OCI-M2 (cell line): ENCODE data around the gene TAX1BP1.

Source experiments
- DNase-seq: peaks from one replicate; lab custom pipeline; 2025; ENCODE audit not compliant: unreplicated experiment; lab: John Stamatoyannopoulos, UW

TAX1BP1 gene

DNA sequence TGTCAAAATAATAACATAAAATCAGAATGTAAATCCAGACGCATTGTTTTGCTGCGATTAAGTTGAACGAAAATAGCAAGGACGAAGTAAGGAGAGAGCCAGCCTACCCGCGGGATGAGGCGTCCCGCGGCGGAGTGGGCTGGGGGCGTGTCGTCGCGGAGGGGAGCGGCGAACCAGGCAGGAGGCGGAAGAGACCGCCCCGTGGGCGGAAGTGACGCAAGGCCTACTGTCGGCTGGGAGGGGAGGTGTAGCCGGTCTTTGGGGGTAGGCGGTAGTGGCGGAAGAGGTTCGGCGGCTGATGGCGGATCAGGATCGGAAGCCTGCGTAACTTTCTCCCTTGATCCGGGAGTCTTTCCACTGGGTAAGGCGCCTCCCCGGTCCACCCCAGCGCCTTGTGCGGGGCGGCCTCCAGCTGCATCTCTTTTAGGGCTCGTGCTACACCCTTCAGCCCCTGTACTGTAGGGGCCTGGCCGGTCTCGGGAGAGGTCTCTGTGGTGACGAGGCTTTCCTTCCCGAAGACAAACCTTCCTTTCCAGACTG is at the start of gene TAX1BP1:
TSS of gene TAX1BP1 (plus strand) at position 254 of the 540 bp plus-strand sequence. CDS start 8,363 bp downstream, outside the sequence.
- DNase-seq, result peak; percentile 89

DNA sequence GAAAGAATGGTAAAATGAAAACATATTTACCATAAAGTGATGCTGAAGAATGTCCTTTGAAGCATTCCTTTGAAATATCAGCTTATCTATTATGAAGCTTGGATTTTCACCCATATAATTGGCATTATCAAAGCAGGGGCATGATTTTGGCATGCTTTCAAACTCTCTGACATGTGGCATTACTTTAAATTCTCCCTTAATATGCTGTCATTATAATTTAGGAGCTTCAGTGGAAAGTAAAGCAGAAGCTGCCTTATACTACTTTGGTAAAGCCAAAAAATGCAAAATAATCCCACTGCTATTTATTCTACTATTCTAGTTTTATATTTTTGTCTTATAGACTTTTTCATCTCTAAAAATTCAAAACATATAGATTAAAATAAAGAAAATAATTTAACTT is 49.3 kb upstream of the TAX1BP1 start:
- DNase-seq, result no peak

DNA sequence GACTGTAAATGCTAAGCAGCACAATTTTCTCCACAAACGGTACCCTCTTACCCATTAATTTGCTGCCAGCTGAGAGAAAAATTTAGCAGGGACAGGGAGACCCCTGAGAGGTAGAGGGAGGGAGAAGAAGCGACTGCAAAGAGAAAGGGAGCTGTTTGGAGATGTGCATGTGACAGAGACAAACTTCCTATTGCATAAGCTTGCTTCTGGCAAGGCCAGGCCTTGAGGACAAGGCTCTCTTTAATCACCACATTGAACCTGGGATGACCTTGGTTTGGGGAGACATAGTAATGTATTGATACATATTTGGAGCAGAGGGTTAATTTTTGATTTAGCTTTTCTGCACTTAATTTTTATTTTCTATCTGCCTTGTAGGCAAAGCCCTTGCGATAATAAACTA is 46.2 kb upstream of the TAX1BP1 start:
- no peak for DNase-seq

DNA sequence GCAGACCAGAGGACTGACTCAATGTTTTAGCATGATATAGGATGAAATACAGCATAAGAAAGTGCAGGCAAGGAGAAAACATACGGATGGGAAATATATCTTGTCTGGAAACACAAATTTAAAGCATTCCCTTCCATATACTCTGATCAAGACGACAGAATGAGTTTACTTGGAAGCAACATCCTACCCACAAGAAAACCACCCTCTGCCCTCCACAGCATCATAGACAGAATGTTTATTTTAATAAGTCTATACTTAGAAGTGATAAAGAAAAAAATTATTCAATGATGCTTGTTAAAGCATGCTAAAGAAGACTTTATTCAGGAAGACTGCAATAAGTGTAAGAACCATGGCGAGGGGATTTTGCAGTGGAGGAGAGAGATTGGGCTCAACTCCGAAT is 44.9 kb upstream of the TAX1BP1 start:
- no peak for DNase-seq

DNA sequence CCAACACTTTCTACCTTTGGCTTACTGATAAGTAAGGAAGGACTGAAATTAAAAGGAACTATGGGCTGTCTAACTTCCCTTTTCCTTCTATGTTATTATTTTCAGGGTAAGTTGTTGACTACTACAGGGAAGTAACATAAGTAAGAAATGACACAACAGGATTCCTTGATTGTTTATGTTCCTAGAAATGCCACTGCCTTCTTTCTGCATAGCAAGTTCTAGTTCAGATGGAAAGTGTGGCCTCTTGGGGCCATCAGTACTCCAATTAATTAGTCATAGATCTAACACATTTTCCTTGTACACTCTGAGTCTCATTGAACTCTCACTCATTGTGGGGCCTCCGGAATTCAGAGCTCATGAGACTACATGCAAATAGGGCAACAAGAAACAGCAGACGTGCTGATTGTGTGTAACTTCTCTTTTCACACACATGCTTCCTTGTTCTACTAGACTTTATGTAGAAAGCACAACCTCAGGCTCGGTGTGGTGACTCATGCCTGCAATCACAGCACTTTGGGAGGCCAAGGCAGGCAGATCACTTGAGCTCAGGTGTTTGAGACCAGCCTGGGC is 42.0 kb upstream of the TAX1BP1 start:
- DNase-seq, result no peak

- DNase-seq, result no peak
Observed at GRCh38 chr7:27699751-27700150, 40.2 kb upstream of the TAX1BP1 start.

GRCh38 chr7:27700501-27700900 is 39.5 kb upstream of the TAX1BP1 start:
- no peak for DNase-seq

GRCh38 chr7:27703181-27703580 is 36.8 kb upstream of the TAX1BP1 start:
- DNase-seq, result no peak

DNA sequence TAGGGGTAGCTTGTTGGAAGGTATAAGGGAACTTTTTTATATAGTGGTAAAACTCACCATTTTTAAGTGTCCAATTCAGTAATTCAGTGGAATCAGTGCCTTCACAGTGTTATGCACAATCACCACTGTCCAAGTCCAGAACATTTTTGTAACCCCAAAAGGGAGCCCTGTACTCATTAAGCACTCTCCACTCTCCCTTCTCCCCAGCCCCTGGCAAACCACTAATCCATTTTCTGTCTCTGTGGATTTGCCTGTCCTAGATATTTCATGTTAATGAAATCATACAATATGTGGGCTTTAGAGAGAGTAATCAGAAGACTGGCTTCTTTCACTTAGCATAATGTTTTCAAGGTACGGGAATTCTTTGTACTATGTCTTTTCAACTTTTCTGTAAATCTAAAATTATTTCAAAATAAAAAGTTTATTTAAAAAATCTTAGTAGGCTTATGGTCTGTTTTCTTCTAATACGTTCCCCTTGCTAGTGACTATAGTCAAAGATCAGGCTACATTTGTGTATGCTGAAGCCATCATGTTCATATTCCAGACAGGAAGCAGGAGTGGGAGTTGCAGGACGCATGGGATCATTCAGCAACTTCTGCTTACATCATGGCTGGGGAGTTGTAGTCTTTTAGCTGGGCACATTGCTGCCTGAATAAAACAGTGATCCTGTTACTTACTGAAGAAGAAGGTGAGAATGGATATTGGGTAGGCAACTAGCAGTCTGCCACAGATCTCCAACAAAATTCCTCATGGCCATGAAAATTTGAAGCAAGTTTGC is 35.4 kb upstream of the TAX1BP1 start:
- DNase-seq, result no peak

DNA sequence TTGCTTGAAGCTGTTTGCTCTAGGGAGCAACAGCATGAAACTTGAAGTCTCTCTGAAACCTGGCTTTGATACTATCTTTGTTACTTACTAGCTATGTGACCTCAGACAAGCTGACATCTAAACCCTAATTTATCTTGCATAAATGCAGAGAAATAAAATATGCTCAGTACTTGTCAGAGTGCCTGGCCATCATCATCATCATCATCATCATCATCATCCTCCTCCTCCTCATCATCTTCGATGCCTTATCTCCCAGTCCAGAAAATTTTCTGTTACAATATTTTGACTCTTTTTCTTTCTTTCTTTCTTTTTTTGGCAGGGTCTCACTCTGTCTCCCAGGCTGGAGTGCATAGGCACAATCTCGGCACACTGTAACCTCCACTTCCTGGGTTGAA is 34.8 kb upstream of the TAX1BP1 start:
- no peak for DNase-seq

DNA sequence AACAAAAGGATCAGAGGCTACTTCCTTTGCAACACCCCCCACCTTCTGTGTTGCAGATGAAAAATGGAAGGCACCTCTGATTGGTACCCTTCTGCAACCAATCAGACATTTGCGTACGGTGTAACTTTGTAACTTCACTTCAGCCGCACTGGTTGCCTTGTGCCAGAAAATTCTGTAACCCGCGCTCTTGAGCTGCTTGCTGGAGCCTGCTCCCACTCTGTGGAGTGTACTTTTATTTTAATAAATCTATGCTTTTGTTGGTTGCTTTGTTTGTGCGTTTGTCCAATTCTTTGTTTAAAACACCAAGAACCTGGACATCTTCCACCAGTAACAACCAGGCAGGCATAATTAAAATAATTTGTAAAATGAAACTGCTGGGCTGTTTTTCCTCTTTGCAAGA is 31.5 kb upstream of the TAX1BP1 start:
- DNase-seq, result no peak

DNA sequence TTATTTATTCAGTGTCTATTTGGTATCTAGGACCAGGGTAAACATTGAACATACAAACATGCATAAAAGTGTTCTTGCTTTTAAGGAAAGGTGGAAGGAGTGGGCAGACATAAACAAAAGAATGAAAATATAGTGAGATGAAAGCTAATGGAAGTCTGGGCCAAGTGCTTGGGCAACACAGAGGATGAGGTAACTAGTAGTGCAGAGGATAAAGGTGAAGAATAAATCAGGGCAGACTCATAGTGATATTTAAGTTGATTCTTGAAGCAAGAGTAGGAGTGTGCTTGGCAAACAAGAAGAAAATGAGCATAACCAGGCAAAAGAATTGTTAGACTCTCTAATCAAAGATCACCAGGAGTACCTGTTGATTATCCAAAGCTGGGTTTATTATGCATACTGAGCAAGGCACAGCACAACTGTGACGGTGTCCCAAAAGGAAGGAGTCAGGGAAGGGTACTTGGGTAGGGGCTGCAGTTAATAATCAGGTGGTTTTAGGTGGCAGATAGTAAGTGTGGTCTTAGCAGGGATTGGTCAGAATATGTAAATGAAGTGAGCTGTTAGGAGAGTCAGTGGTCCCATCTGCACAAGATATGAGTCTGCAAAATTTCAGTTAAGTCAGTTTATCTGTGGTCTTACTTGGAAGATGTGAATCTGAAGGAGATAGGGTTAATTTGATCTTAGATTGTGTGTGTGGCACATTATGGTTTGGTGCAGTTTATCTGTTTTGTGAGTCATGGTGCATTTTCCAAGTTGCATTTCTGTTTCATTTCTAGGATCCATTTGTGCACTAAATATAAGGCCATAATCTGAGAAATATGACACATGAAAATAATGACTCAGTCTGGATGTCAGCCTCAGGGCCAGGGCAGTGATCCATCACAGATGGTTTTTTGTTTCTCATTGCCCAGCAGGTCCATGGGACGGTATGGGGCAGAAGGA is 30.6 kb upstream of the TAX1BP1 start:
- DNase-seq, result no peak

DNA sequence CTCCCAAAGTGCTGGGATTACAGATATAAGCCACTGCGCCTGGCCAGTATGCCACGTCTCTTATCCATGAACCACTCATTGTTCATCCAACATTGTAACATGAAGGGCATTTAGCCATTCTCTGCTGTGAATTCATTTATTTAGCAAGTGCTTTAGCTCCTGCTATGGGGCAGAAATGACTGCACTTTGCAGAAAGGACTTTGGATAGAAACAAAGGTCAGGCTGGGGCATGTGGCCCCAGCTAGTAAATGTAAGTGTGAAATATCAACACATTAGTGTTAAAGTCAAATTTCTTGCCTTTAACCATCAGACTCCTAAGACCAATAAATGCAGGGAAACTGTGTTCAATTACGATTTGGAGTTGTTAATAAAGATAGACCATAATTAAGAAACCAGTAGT is 27.7 kb upstream of the TAX1BP1 start:
- DNase-seq, result no peak

GRCh38 chr7:27714831-27715444 is 25.0 kb upstream of the TAX1BP1 start:
- DNase-seq, result no peak

- no peak for DNase-seq
Observed at GRCh38 chr7:27723085-27723484, 16.9 kb upstream of the TAX1BP1 start.

DNA sequence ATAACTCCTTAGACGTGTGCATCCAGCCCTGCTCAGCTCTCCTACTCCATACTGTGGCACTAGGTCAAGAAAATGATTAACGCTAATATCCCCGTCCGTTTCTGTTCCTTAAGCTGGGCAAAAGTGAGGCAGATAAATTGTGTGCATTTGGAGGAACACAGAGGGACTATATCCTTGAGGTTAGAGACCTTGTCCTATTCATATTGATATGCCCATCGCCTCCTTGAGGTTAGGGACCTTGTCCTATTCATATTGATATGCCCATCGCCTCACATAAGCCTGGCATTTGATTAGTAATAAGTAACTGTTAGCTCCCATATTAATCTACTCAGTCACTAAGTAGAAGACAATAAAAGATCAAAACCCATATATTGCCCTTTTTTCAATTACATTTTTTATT is 12.9 kb upstream of the TAX1BP1 start:
- no peak for DNase-seq

GRCh38 chr7:27730112-27730511 is 9.8 kb upstream of the TAX1BP1 start:
- no peak for DNase-seq

DNA sequence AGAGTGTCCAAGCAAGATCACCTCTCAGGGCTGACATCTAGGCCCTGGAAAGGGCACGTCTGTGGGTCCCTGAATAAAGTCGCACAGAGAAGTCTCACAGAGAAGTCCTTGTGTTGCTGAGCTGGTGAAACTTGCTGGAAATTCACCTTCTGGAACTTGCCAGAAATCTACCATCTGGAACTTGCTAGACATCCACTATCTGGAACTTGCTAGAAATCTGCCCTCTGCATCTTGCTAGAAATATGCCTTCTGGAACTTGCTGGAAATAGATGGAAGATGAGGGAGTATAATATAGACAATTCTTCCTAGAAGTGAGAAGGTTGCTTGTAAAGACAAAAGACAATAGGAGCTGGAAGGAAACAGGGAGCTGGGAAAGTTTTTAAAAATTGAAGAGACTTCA is 5.4 kb upstream of the TAX1BP1 start:
- DNase-seq, result no peak

DNA sequence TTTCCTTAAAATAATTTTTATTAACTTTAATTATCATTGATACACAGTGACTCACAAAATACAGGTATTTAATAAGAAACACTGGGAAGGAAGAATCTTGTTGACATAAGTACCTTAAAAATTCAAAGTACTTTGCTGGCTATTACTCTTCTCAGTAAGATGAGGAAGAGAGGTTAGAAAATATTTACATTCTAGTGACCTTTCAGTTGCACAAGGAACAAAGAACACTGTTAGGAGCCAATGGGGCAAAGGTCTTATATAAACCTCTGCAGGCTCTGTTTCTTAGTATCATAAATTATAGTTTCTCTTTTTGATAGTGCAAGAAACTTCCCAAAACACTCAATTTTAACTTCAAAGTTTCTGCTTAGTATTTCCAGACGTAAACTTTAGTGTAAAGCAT is 4.8 kb upstream of the TAX1BP1 start:
- no peak for DNase-seq

DNA sequence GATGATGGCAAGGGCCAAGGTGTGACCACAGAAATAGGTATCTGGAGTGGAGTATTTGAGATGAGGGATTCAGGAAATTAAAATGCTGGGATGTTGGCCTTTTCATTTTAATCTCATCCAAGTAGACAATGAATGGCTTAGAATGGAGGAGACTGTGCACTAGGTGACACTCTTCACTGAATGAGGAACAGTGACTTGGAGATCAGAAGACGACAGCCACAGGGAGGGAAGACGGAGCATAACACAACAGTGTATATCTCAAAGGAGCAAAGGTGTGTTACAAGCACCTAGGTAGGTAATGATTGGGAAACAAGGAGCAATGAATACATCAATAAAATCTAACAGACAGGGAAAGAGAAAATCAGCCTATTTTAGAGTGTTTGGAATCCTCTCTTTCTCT is 4.1 kb upstream of the TAX1BP1 start:
- DNase-seq, result no peak

GRCh38 chr7:27737178-27737577 is 2.8 kb upstream of the TAX1BP1 start:
- no peak for DNase-seq
